Kasumi-1 (cell line): ENCODE data around the gene TMUB1.
A peak's percentile ranks its signal among the peaks of the same experiment; 100 is the strongest.

Experiments used
- DNase-seq, 2 experiments: peaks; one replicate each; lab custom pipeline; 2025; lab: John Stamatoyannopoulos, UW

Gene TMUB1

DNA sequence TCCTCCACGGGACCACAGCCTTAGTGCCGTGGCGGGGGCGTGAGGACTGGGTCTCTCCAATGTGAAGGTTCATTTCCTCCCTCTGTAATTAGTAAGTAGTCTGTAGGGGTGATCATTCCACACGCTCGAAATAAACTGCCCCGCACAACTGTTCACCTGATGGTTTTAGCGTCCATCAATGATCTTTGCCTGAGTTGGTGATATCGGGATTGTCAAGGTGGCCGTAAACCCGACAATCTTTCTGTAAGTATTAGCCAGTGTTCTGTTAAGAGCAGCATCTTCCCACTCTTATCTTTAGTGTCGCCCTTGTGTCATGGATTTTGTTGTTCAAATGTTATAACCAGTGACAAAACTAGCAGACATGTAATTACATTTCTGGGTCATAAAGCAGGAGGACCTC is 20.7 kb upstream of the TMUB1 start:
- DNase-seq, result no peak

DNA sequence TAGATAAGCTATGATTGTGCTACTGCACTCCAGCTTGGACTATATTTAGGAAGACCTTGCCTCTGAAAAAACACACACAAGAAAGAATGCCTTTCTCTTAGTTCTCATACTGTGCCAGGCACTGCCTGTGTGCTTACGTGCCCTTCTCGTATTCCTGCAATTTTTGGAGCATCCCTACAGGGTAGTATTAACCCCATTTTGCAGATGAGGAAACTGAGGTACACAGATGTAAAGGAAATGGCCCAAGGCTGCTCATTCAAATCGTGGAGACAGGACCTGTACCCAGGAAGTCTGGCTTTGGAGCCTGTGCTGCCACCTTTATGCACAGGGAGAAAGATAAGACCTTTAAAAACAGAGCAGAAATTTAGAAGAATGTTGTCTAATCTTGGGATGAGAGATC is 19.7 kb upstream of the TMUB1 start:
- no peak for DNase-seq

DNA sequence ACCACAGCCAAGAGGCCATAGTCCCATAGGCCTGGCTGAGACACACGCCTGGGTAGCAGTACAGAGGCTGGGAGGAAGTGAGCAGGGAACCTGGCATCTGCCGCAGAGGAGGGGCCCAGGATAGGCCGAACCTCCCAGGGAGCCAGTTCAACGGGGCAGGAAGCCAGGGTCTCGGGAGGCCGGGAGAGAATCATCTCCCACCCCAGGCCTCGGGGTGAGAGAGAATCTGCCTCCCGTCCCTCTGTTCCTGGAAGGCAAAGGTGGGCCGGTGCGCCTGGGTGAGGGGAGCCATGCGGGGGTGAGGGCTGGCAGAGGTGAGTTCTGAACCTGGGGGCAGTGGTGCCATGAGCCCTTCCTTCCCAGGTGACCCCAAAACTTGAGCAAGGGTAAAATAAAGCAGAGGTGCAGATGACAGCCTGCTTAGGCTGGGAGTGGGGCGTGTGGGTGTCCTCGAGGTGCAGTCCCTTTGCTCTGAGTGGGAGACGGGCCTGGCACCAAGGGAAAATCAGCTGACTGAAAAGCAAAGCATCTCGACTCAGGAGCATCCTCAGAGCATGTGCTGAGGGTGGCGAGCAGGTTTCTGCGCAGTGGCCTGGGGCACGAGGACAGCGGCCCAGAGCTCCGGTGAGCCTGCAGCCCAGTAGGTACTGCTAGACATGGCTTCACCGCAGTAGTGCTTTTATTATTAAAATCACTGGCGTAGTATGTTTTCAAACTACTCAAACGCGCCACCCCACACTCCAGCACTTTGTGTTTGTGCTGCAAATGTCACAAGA is 18.5 kb upstream of the TMUB1 start:
- no peak for DNase-seq

DNA sequence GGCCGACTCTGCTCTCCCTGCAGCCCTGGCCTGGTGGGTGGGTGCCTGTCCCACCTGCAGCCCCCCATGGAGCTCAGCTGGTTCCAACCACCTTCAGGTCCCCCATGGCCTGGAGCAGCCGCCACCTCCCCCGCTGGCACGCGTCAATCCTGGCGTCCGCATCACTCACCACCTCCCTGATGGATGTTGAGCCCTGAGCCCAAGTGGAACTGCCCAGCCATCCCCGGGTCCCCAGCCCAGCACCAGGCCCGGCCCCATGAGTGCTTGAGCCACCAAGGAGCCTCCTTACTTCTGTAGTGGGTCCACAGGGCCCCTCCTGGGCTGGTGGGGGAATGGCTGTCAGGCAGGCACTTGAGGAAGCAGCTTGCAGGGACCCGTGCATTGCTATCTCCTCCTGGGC is 17.6 kb upstream of the TMUB1 start:
- DNase-seq, result no peak

DNA sequence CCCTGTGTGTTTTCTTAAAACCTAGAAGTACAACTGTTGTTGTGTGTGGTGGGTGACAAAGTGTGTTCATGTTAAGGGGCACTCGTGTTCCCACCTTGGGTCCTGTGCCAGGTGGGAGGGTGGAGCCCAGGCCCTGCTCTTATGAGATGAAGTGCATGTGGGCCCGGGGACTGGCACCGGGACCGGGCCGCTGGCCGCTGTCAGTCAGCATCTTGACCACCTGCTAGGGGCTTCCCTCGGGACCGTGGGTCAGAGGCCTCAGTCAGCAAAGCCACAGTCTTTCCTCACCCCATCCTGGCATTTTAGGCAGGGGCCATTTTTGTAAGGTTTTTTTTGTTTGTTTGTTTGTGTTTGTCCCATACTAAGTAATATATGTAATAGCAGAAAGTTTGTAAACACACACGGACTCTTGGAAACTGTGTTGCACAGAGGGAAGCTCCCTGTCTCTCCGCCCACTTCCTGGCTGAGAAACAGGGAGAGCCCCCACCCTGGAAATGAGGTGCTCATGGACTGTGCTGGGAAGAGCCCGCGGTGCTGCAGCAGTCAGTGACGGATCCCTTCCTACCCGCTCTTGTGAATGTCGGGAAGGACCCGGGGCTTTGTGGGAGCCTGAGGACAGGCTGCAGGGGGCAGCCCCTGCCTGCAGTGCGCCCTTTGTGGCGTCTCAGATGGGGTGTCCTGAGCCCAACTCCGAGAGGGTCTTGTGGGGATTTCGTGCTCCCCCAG is 16.4 kb upstream of the TMUB1 start:
- DNase-seq, result no peak

DNA sequence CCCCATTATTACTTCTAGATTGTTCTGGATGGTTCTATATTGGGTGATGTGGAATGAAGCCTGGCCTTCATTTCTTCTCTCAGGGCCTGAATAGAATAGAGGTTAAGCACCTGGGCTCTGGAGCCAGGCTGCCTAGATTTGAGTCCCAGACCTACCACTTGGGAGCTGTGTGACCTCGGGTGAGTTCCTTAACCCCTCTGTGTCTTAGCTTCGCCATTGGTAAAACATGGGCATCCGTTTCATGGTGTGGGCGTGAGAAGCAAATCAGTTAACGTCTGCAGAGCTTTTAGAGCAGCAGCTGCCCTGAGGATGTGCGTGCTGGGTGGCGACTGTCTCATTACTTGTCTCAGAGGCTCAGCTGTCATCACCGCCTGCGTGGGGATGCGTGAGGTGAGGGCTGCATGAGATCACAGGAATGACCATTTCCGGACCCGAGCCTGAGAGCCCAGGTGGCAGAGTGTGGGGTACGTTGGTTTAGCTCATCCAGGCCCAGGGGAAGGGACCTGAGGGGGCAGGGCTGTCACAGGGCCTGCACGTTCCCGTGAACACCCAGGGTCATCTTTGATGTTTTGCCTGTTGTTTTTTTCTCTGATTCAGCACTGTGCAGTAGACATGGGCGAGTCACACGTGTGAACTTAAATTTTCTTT is 12.7 kb upstream of the TMUB1 start:
- DNase-seq, result no peak

DNA sequence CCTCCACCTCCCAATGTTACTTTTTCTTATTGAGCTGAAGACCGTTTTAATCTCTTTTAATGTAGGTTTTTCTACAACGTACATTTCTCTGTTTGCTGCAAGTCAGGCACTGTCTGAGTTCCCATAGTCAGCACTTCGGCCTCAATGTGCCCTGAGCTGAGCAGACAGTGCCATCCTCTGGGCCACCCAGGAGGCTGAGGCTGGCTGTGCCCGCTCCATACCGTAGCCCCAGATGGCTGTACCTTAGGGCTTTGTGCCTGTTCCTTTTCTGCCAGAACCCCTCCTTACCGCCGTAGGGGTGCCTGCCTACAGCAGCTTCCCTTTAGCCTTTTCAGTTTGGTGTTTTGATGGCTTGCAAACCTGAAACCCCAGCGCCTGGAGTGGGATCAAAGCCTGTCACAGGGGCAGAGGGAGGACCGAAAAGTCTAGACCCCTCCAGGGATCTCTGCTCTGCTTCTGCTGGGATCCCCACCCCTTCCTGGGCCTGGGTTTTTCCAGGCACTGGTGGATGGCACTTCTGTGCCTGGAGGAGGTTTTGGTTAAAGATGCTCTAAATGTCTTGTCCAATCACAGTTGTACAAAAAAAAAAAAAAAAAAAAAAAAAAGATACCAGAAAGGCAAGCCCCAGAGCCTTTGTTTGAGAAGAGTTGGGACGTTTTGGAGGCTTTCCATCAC is 12.0 kb upstream of the TMUB1 start:
- DNase-seq, result no peak

DNA sequence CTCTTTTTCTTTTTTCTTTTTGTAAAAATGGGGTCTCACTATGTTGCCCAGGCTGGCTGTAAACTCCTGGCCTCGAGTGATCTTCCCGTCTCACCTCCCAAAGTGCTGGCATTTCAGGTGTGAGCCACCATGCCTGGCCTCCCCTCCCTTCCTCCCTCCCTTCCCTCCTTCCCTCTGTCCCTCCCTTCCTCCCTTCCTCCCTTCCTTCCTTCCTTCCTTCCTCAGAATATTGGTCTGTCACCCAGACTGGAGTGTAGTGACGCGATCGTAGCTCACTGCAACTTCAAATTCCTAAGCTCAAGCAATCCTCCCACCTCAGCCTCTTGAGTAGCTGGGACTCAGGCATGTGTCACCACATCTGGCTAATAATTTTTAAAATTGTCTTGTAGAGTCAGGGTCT is 11.4 kb upstream of the TMUB1 start:
- no peak for DNase-seq

DNA sequence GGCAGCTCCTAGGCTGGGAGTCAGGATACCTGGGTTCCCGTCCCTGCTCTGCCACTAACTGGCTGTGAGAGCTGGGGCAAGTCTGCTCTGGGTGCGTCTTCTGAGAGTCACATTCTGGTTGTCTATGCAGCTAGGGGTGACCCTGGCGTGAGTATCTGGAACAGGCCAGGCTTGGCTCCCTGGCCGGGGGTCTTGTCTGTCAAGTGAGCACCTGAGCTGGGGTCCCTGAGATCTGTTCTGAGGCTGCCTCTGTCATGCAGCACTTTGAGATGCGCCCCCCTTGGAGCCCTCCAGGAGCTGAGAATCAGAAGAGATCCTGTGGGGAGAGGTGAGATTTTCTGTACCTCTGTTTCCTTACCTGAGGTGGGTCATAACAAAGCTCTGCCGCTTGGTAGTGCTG is 10.5 kb upstream of the TMUB1 start:
- no peak for DNase-seq

DNA sequence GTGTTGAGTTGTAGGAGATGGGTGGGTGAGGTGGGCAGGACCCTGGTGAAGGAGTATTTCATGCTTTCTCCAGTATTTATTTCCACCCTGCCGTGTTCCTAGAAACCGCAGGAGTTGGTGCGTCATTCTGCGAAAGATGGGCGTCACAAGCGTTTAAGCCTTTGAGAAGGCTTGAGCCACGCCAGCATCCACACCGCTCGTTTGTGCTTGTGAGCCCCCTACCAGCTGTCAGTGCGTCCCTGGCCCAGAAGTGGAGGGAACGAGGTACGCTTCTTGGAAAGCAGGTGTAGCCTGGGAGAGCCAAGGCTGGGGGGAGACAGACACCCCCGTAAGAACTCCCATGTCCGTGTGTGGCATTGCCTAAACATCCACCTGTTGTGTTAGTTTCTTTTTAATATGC is 8.7 kb upstream of the TMUB1 start:
- no peak for DNase-seq

DNA sequence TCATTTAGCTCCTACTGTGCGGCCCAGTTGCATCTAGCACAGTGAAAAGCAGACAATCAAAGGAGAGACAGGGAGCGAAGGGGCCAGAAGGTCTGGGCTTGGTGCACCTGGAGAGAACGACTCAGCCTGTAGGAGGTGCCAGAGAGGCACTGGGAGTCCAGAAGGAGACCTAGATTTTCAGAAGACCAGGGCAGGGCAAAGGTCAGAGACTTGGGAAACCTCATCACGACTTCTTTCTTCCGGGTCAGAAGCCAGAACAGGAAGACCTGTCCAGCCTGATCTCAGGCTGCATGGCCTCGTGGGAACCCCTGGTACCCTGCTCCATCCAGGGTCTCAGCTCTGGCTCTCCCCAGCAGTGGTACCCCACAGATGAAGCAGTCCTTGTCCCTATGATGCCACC is 8.1 kb upstream of the TMUB1 start:
- peak in 1 of 2 experiments; percentile 35 for DNase-seq

DNA sequence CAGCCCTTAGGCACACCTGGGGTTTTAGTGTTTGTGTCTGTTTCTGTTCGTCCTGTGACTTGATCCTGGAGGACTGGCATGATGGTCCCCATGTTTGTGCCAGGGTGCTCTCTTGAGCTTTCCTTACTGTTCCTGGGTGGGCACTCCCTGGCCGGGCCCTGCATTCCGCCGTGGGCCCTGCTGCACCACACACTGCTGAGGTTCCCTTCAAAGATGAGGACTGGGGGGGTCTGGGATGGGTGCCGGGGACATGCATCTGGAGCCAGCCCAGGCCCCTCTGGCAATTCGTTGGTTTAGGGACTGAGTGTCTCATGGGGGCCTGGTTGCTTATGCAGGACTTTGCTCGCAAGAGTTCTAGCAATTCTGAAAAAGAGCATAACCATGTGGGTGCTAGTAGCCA is 7.7 kb upstream of the TMUB1 start:
- DNase-seq, result no peak

DNA sequence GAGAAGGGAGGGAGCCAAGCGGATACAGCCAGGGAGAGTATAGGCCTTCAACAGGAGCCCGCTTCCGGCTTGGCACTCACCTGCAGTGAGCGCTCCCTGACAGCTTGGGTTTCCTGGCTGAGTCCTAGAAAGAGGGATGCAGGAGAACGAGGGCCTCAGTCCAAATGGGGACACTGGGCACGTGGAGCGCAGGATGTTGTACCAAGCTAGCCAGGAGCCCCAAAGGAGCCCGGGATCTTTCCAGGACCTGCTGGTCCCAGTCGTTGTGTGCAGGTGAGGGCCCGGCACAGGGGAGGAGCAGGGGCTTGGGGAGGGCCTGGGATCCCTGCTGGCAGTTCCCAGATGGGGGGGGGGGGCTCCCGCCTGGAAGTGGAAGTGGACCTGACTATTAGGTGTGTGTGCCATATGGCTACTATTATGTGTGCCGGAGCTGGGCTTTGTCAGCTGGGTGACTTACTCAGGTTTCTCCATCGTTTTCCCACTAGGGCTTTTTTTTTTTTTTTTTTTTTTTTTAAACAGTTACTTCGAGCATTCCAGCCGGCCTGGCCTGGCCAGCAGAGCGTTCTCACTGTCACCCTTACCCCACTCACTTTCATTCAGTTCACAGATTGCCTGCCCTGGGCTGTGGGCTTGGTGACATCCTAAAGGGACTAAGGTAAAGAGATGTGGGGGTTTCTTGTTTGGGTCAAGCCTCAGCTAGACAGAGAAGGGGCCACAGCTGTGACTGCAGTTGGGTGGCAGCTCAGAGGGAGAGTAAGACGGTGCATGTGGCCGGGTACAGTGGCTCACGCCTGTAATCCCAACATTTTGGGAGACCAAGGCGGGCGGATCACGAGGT is 6.8 kb upstream of the TMUB1 start:
- DNase-seq, result no peak

DNA sequence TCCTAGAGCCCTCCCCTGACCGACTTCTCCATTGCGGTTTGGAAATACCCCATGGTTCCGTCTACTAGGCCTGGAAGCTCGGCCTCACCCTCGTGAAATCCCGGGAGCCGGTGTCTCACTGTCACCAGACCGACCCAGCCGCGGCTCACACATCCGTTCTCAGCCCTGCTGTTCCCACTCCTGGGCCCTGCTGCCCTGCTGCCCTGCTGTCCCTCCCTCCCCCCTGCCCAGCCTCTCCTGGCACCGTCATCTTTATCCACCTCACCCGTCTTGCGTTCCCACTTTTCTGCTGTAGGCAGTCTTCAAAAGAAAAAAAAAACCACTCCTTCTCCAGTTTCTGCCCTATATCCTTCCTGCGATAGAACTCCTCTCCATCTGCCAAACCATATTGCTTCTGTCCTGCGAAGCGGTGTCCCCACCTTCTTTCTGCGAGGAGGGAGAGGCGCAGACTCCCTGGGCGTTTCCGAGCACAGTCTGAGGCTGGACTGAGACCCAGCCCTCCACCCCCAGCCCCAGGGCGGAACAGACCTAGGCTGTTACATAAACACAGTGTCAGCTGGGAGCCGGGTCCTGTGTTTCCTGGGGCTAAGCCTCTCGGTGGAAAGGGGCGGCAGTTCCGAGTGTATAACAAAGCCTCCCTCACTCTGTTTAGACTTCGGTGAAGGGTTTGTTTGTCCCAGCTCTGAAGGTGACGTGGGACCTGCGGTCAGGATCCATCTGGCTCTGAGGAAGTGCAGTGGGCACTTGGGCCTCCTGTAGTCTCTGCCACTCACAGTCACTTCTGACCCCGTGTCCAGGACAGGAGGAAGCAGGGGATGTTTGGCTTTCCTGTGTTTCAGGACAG is 5.8 kb upstream of the TMUB1 start:
- DNase-seq, result peak; percentile 62 to 74

DNA sequence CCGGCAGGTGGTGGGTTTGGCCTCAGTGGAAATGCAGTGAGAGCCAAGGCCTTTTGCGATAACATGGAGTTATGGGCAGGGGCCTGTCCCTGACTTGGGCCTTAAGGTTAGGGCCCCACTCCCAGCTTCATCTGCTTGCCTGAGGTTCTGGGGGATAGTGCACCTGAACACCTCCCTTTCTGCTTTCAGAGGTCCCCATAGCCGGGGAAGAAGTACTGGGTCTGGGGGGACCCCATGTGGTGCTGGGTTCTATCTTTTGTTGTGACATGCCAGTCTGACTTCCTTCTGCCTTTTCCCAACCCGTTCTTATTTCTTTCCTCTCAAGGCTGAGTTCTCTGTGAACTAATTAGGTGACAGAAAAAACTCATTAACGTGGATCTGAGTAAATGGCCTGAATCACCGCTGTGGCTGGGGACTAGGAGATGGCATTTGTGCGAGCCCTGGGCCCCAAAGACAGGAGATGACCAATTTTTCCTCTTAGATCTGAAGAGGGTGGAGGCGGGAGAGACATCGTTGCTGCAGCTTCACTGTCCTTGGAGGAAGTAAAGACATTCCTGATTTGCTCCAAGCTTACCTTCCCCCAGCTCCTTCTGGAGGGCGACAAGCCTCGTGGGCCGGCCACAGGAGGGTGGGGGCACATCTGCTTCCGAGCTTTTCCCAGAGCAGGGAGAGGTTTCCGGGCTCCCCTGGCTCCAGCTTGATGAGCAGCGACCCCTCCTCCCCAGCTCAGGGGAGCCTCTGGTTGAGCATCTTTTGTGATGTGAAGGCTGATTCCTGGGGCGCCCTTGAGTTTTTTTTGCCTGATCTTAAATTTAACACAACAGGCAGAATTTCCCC is 4.9 kb upstream of the TMUB1 start:
- DNase-seq, result peak in 1 of 2 experiments; percentile 25

DNA sequence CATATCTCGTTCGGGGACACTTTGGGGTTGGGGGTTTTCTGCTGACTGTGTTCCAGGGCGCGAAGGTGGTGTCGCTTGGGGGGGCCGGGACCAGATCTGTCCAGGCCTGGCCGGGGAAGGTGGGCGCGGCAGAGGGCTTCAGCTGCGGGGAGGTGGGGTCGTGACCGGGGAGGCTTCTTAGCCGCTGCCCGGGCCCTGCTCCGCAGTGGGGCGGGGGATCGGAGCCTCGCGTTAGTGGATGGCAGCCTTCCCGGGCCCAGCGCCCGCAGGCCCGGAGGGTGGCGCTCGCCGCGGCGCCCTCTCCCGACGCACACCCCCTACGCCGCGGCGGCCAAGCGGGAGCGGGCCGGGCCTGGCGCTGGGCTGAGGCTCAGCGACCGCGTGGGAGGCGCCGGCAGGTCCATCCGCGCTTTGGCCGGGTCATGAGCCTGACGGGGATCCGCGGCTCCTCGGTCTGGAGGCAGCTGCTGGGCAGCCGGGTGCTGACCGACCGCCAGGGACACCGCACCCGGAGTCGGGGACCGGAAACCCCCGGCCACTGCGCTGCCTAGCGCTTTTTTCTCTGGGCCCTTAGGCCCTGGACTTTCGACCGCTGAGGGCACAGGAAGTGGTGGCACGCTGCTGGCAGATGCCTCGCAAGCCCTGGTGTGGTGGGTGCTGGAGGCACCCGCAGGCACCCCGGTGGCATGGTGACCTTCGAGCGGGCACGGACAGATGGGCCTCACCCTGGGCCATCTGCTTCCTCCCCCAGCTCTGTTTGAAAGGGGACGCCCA is 4.1 kb upstream of the TMUB1 start:
- DNase-seq, result no peak

DNA sequence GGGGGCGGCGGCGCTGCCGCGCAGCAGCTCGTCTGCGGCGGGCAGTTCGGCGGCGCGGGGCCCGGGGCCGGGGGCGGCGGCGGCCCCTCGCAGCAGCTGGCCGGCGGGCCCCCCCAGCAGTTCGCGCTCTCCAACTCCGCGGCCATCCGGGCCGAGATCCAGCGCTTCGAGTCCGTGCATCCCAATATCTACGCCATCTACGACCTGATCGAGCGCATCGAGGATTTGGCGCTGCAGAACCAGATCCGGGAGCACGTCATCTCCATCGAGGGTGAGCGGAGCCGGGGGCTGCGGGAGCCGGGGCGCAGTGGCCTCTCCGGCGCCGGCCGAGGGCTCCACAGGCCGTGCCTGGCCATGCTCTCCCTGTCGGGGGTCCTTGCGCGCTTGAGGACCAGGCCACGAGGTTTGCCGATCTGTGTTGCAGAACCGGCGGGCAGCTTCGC is 3.5 kb upstream of the TMUB1 start:
- no peak for DNase-seq

DNA sequence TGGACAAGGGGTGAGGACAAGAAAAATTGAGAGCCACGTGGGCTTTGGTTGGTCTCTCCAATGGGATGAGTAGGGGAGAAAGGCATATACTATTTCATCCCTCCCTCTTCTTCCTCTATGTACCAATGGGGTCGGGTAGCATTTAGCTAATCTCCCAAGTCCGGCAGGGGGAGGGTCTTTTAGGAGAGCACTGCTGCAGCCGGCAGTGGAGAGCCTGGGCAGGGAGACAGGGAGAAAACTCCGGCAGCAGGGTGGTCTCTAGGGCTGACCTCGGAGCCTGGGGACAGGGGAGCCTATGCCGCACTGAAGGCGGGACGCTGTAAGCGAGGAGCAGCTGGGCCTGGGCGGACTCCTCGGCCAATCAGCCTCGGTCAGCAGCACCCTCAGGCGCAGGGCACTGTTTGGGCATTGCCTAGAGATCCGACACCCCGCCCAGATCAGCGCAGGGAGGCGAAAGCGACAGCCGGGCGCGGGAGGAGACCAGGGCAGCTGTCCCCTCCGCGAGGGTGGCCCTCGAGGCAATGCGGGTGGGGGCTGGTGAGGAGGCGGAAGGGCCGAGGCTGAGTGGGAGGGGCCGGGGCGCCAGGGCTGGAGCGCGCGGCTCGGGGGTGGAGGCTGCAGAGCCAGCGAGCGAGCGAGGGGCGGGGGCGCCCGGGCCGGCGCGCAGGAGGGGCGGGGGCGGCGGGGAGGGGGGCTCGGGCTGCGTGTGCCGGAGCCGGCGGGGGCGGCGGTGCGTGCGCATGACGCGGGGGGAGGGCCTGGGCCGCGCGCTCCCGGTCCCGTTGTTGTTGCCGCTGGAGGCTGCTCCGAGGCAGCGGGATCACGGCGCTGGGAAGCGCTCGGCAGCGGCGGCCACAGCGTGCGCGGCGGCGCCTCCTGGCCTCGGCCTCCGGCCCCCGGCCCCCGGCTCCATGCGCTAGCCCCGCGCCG is 2.7 kb upstream of the TMUB1 start, which contains the start of gene AGAP3:
Gene AGAP3 (plus strand): TSS at position 785 of the 930 bp plus-strand sequence. CDS start 267 bp downstream, outside the sequence.
- peak; percentile 75 to 76 for DNase-seq
